Measurements from ENCODE around the gene FAM53B.
"Not testable (repeated sequence)": the region's sequence is repeated elsewhere in the genome, so short reads cannot be mapped to it uniquely, and the experiment has no call there.

DNA sequence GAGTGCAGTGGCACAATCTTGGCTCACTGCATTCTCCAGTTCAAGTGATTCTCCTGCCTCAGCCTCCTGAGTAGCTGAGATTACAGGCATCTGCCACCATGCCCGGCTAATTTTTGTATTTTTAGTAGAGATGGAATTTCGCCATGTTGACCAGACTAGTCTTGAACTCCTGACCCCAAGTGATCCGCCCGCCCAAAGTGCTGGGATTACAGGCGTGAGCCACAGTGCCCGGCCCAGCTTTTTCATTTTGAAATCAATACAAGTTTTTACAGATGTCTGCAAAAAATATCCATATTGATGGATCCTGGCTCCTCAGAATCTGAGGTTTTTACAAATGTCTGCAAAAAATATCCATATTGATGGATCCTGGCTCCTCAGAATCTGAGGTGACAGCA, 155.8 kb downstream of the FAM53B start:
- TF ChIP-seq, protein P1, sequence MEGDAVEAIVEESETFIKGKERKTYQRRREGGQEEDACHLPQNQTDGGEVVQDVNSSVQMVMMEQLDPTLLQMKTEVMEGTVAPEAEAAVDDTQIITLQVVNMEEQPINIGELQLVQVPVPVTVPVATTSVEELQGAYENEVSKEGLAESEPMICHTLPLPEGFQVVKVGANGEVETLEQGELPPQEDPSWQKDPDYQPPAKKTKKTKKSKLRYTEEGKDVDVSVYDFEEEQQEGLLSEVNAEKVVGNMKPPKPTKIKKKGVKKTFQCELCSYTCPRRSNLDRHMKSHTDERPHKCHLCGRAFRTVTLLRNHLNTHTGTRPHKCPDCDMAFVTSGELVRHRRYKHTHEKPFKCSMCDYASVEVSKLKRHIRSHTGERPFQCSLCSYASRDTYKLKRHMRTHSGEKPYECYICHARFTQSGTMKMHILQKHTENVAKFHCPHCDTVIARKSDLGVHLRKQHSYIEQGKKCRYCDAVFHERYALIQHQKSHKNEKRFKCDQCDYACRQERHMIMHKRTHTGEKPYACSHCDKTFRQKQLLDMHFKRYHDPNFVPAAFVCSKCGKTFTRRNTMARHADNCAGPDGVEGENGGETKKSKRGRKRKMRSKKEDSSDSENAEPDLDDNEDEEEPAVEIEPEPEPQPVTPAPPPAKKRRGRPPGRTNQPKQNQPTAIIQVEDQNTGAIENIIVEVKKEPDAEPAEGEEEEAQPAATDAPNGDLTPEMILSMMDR (IDR thresholded peaks at IDR 0.05) = not testable (repeated sequence)
- not testable (repeated sequence) for TF ChIP-seq POLR2A (IDR thresholded peaks at IDR 0.05)
